HepG2 (cell line): ENCODE data around the gene MYADML2. TPM values are rescaled to one million over a fixed set of nuclear protein-coding genes. Genes with fewer than 3 reads are reported as not detected.

Source experiments
- AGO1 ChIP-seq: fragments of 200-400 bp; formaldehyde crosslinking; IDR thresholded peaks from 2 replicates; pipeline ENCODE4 v1.6.1; 2017; ENCODE audit warnings: mild to moderate bottlenecking, low read depth, low read length, moderate library complexity; ENCODE audit not compliant: poor library complexity, severe bottlenecking
- CBX2 ChIP-seq, 2 experiments: fragments of 200-600 bp in 1 of 2; sonication (generic); formaldehyde crosslinking in 1 of 2; IDR thresholded peaks; 2 replicates each; pipeline versions ENCODE4 v1.7.0 to v1.8.1; 2018 to 2022; ENCODE audit warnings: low read depth in 2 of 2, low read length in 1 of 2, mild to moderate bottlenecking in 1 of 2, missing genetic modification reagents in 1 of 2
- FOSL2 ChIP-seq: sonication (generic); formaldehyde crosslinking; IDR thresholded peaks from 2 replicates; pipeline ENCODE4 v1.4.0; 2020; ENCODE audit warnings: missing genetic modification reagents
- FOXP1 ChIP-seq, 2 experiments: fragments of 450-650 bp in 1 of 2; IDR thresholded peaks; 2 replicates each; pipeline ENCODE4 v1.6.1; 2017 to 2018; ENCODE audit warnings: antibody characterized with exemption in 1 of 2
- KDM4B ChIP-seq: sonication (generic); formaldehyde crosslinking; IDR thresholded peaks from 2 replicates; pipeline ENCODE4 v1.4.0; 2020; ENCODE audit warnings: missing genetic modification reagents
- MAFK ChIP-seq, 2 experiments: IDR thresholded peaks in 1 of 2; conservative IDR thresholded peaks in 1 of 2; 2 replicates each; pipeline ENCODE4 v1.6.1; 2011; ENCODE audit warnings: improper control_type of control experiment in 2 of 2, low read length in 2 of 2
- MTF2 ChIP-seq: sonication (generic); formaldehyde crosslinking; IDR thresholded peaks from 2 replicates; pipeline ENCODE4 v1.5.0; 2020; ENCODE audit warnings: missing genetic modification reagents, borderline replicate concordance
- ZKSCAN8 ChIP-seq: IDR thresholded peaks from 2 replicates; pipeline ENCODE4 v1.6.1; 2016; ENCODE audit warnings: borderline replicate concordance, missing genetic modification reagents, missing compliant biosample characterization
- ZMAT3 ChIP-seq: sonication (generic); formaldehyde crosslinking; conservative IDR thresholded peaks from 2 replicates; pipeline ENCODE4 v1.7.0; 2021; ENCODE audit warnings: missing genetic modification reagents
- ZNF430 ChIP-seq: sonication (generic); formaldehyde crosslinking; IDR thresholded peaks from 2 replicates; pipeline ENCODE4 v1.9.0; 2021; ENCODE audit warnings: mild to moderate bottlenecking, missing genetic modification reagents
- ZNF558 ChIP-seq: sonication (generic); formaldehyde crosslinking; IDR thresholded peaks from 2 replicates; pipeline ENCODE4 v1.9.0; 2022; ENCODE audit warnings: mild to moderate bottlenecking, missing genetic modification reagents, borderline replicate concordance
- polyA plus RNA-seq, 8 experiments: library from polyadenylated mRNA; depleted of rRNA in 3 of 8; stranded (reverse) in 7 of 8; unstranded in 1 of 8; fragments of >200 nt; fragmentation: Illumina TruSeq in 4 of 8; extraction: Trizol in 4 of 8; gene quantifications; 2 replicates each; pipeline versions ENCODE4 v1.2.1 to v1.2.3, GENCODE V29; 2011 to 2016; ENCODE audit warnings: low read depth in 4 of 8, missing spikeins in 1 of 8, mixed read lengths in 1 of 8; ENCODE audit not compliant: insufficient read depth in 1 of 8
- total RNA-seq, 5 experiments: library from RNA; depleted of rRNA; stranded (reverse); fragments of >200 nt; fragmentation: Illumina TruSeq; extraction: Trizol; gene quantifications; 2 replicates each; pipeline ENCODE4 v1.2.3, GENCODE V29; 2016; ENCODE audit warnings: low read depth in 1 of 5
- TF ChIP-seq, protein P1 (sequence below): sonication (generic); formaldehyde crosslinking; IDR thresholded peaks from 2 replicates; pipeline ENCODE4 v1.5.0; 2020; ENCODE audit warnings: mild to moderate bottlenecking, missing genetic modification reagents, borderline replicate concordance
- TF ChIP-seq, protein P2 (sequence below): IDR thresholded peaks from 2 replicates; pipeline ENCODE4 v1.6.1; 2016; ENCODE audit warnings: missing compliant biosample characterization, missing genetic modification reagents, borderline replicate concordance
- TF ChIP-seq, protein P3 (sequence below): sonication (generic); formaldehyde crosslinking; IDR thresholded peaks from 2 replicates; pipeline ENCODE4 v1.4.0; 2020; ENCODE audit warnings: low read depth, mild to moderate bottlenecking, missing genetic modification reagents
- TF ChIP-seq, protein P4 (sequence below): IDR thresholded peaks from 2 replicates; pipeline ENCODE4 v1.6.1; 2016; ENCODE audit warnings: missing biosample characterization, missing genetic modification reagents, low read depth

The MYADML2 gene
- total and polyA plus RNA-seq, 2 of the 13 experiments (the other 11 are each of a cell fraction or from before 2014, with no cell fraction given), result not detected

DNA sequence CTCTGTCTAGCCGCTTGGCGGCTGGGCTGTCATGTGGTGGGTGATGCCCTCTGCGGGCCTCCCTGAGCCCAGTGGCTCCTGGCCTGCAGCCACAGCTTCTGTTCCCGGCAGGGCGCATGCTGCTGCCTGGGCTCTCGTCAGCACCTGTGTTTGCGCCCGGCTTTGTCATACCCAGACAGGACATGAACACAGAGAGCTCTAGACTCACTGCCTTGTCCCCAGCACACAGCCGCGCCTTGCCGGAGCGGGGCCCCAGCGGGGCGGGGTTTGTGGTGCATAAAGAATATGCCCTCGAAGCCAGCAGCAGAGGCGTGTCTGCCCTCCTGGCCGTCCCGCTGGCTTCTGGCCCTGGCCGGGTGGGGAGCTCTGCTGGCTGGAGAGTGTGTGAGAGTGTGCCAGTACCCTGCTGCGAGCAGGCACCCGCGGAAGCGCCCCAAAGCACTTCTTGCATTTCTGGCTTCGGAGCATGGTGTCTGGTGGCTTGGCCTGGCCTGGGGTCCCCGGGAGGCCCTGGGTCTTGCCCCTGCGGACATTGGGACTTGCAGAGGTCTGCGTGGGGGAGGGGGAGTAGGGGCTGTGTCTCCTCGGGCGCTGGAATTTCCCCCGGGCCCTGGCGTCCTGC lies 44.8 kb upstream of the MYADML2 start (continued):
- TF ChIP-seq, protein P1, sequence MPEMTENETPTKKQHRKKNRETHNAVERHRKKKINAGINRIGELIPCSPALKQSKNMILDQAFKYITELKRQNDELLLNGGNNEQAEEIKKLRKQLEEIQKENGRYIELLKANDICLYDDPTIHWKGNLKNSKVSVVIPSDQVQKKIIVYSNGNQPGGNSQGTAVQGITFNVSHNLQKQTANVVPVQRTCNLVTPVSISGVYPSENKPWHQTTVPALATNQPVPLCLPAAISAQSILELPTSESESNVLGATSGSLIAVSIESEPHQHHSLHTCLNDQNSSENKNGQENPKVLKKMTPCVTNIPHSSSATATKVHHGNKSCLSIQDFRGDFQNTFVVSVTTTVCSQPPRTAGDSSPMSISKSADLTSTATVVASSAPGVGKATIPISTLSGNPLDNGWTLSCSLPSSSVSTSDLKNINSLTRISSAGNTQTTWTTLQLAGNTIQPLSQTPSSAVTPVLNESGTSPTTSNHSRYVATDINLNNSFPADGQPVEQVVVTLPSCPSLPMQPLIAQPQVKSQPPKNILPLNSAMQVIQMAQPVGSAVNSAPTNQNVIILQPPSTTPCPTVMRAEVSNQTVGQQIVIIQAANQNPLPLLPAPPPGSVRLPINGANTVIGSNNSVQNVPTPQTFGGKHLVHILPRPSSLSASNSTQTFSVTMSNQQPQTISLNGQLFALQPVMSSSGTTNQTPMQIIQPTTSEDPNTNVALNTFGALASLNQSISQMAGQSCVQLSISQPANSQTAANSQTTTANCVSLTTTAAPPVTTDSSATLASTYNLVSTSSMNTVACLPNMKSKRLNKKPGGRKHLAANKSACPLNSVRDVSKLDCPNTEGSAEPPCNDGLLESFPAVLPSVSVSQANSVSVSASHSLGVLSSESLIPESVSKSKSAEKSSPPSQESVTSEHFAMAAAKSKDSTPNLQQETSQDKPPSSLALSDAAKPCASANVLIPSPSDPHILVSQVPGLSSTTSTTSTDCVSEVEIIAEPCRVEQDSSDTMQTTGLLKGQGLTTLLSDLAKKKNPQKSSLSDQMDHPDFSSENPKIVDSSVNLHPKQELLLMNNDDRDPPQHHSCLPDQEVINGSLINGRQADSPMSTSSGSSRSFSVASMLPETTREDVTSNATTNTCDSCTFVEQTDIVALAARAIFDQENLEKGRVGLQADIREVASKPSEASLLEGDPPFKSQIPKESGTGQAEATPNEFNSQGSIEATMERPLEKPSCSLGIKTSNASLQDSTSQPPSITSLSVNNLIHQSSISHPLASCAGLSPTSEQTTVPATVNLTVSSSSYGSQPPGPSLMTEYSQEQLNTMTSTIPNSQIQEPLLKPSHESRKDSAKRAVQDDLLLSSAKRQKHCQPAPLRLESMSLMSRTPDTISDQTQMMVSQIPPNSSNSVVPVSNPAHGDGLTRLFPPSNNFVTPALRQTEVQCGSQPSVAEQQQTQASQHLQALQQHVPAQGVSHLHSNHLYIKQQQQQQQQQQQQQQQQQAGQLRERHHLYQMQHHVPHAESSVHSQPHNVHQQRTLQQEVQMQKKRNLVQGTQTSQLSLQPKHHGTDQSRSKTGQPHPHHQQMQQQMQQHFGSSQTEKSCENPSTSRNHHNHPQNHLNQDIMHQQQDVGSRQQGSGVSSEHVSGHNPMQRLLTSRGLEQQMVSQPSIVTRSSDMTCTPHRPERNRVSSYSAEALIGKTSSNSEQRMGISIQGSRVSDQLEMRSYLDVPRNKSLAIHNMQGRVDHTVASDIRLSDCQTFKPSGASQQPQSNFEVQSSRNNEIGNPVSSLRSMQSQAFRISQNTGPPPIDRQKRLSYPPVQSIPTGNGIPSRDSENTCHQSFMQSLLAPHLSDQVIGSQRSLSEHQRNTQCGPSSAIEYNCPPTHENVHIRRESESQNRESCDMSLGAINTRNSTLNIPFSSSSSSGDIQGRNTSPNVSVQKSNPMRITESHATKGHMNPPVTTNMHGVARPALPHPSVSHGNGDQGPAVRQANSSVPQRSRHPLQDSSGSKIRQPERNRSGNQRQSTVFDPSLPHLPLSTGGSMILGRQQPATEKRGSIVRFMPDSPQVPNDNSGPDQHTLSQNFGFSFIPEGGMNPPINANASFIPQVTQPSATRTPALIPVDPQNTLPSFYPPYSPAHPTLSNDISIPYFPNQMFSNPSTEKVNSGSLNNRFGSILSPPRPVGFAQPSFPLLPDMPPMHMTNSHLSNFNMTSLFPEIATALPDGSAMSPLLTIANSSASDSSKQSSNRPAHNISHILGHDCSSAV, result no peak
- TF ChIP-seq MAFK (conservative IDR thresholded peaks at IDR 0.05 in 1 of 2, IDR thresholded peaks at IDR 0.05 in 1 of 2; ENCODE audit: low read length in 2 of 2) (0 out of 4 replicates have a peak, but pooled peaks have one; percentile 4 to 10), AGO1 (peak; percentile 89), MTF2 (peak; percentile 91), ZNF430 (CRISPR knock-in tag) (no peak; the same call in 1 of the 2 replicates), FOXP1 (IDR thresholded peaks at IDR 0.05) (no peak), FOXP1 (CRISPR knock-in tag; IDR thresholded peaks at IDR 0.05) (peak; percentile 56; the same call in 1 of the 2 replicates), FOSL2 (CRISPR knock-in tag) (peak; percentile 85), KDM4B (peak; percentile 83; the same call in 1 of the 2 replicates), ZNF558 (CRISPR knock-in tag) (peak; percentile 68; the same call in 1 of the 2 replicates), CBX2 (IDR thresholded peaks at IDR 0.05; ENCODE audit: low read depth, low read length) (no peak), CBX2 (CRISPR knock-in tag; IDR thresholded peaks at IDR 0.05; ENCODE audit: low read depth) (no peak; the same call in 1 of the 2 replicates), ZMAT3 (CRISPR knock-in tag) (peak; percentile 88; the same call in 1 of the 2 replicates), ZKSCAN8 (CRISPR knock-in tag) (peak; percentile 67)
- TF ChIP-seq, protein P2, sequence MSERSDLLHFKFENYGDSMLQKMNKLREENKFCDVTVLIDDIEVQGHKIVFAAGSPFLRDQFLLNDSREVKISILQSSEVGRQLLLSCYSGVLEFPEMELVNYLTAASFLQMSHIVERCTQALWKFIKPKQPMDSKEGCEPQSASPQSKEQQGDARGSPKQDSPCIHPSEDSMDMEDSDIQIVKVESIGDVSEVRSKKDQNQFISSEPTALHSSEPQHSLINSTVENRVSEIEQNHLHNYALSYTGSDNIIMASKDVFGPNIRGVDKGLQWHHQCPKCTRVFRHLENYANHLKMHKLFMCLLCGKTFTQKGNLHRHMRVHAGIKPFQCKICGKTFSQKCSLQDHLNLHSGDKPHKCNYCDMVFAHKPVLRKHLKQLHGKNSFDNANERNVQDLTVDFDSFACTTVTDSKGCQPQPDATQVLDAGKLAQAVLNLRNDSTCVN (CRISPR knock-in tag), result peak; percentile 82
- TF ChIP-seq, protein P3, sequence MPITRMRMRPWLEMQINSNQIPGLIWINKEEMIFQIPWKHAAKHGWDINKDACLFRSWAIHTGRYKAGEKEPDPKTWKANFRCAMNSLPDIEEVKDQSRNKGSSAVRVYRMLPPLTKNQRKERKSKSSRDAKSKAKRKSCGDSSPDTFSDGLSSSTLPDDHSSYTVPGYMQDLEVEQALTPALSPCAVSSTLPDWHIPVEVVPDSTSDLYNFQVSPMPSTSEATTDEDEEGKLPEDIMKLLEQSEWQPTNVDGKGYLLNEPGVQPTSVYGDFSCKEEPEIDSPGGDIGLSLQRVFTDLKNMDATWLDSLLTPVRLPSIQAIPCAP (CRISPR knock-in tag), result no peak
- TF ChIP-seq, protein P4, sequence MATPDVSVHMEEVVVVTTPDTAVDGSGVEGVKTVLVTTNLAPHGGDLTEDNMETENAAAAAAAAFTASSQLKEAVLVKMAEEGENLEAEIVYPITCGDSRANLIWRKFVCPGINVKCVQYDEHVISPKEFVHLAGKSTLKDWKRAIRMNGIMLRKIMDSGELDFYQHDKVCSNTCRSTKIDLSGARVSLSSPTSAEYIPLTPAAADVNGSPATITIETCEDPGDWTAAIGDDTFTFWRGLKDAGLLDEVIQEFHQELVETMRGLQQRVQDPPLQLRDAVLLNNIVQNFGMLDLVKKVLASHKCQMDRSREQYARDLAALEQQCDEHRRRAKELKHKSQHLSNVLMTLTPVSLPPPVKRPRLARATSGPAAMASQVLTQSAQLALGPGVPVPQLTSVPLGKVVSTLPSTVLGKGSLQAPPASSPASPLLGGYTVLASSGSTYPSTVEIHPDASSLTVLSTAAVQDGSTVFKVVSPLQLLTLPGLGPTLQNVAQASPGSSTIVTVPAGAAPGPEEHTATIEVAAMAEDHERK (CRISPR knock-in tag), result no peak
